GM18868 (cell line): ENCODE results near the gene IL22RA1.

Experiments
- ATAC-seq: cut with Tn5 transposase; IDR thresholded peaks from one replicate; pipeline ENCODE4 v1.9.1; 2021; ENCODE audit warnings: mild to moderate bottlenecking, moderate library complexity; ENCODE audit not compliant: unreplicated experiment

IL22RA1 gene

DNA sequence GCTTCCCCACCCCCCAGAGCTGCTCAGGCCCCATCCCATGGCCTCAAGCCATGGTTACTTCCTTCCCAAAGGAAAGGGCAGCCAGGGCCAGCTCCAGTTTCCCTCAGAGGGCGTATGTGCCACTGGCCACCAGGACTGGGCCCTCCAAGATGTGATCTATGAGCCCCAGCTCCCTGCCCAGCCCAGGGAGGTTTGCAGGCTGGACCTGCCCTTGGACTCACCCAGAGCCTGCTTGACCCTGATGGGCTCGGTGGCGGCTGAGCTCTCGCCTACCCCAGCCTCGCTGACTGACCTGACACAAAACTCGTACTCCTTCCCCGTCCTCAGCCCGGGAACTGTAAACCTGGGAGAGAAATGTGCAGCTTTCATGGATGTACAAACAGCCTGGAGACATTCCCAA, 60.6 kb downstream of the IL22RA1 start:
- no peak for ATAC-seq

DNA sequence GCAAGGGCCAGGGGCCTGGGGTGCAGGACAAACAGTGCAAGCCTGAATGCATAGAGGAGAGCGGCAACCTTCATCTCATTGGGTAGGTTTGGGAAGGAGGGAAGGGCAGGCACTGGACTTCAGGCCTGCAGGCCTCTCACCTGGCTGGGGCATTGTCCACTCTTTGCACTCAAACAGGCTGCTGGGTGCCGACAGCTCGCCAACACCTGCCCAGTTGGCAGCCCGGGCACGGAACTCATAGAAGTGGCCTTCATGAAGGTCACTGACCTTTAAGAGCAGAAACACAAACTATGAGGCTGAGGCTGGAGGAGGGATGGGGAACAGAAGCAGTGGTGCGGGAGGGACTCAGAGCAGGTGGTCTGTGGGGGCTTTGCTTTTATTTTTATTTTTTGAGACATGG, 61.8 kb downstream of the IL22RA1 start:
- no peak for ATAC-seq

DNA sequence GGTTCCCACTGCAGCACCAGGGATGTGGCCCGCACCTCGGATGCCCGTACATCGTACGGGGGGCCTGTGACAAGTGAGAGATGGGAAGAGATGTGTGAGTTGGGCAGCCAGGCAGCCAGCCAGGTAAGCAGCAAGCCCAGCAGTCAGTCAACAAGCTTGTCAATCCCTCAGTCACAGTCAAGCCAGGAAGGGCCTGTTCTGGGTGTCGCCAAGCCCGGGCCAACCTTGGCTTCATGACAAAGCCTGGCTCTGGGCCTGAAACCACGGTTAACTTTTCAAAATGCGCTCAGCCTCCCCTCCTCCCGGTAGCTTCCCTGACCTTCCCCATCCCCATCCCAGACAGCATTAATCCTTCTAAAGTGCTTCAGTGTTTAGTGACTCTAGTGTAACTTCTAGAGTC, 62.8 kb downstream of the IL22RA1 start:
- no peak for ATAC-seq

DNA sequence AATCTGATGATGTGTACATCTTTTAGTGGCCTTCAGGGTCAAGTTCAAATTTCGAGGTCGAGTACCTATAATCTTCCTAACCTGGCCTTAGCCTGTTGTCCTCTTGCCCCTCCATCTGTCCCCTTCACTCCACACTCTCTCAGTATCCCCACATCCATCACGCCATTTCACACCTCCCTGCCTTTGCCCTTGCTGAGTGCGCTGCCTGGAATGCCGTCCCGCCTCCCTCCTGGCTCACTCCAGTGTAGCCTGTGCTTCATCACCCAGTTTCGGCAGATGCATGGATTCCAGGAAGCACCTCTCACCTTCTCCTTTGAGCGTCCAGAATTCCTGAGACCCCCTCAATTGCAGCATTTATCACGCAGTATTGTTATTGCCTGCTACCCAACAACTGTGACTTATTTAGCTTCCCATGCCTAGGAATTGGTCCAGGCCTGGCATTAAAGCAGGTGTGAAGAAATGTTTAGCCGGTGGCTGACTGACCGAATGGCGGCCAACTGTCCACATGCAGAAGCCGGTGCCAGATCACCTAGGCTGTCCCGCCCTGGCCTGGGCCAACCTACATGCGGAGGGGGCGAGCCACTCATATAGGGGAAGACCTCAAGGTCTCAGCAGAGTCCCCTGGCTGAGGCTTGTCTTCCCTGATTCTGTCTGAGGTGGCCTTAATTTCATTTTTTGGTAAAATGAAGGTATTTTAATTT, 65.5 kb downstream of the IL22RA1 start:
- no peak for ATAC-seq

DNA sequence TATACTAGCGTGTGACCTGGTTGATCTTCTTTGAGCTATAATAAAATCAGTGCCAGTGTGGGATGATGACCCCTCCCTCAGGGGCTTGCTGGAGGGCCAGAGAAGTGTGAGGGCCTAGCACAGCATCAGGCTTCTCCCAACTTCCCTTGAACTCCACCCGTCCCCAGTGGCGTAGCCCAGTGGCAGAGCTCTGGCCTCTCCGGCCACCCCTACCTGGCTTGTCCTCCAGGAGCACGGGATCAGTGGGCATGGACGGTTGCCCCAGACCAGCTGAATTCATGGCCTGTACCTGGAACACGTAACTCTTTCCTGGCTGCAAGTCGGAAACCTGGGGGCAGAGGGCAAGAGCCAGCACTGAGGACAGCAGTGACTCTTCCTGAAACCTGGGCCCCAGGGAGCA, 67.0 kb downstream of the IL22RA1 start:
- ATAC-seq, result no peak

DNA sequence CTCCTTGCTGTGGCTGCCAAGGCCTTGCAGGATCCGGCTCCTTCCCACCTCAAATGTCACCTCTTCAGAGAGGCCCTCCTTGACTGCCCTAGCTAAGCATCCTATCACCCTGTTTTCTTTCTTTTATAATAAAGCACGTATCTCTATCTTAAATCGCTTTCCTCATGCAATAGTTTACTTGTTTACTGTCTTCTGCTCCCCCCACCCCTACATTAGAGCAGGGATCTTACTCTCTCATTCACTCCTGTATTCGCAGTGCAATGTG, 67.4 kb downstream of the IL22RA1 start:
- no peak for ATAC-seq

DNA sequence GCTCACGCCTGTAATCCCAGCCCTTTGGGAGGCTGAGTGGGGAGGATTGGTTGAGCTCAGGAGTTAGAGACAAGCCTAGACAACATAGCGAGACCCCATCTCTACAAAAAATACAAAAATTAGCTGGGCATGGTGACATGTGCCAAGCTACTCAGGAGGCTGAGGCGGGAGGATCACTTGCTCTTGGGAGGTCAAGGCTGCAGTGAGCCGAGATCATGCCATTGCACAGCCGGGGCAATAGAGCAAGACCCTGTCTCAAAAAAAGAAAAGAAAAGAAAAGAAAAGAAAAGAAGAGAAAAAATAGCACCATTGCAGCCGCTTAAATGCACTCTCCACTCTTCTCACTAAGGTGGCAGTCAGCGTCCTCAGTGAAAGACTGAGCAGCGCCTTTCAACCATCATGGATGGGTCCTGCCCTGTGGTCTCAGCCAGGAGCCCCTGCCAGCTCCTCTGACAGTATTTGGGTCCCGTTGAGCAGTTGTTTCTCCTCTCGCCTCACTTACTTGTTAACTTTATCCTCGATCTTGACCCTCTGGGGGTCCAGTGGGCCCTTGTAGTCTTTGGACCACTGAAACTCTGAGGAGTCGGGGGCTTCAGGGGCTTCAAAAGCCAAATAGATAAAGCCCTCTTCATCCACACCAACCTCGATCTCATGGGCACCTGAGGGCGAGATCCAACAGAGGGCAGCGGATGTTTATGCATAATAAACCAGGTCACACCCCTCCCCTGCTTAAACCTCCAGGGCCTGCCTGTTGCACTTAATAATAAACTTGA, 67.9 kb downstream of the IL22RA1 start:
- no peak for ATAC-seq

DNA sequence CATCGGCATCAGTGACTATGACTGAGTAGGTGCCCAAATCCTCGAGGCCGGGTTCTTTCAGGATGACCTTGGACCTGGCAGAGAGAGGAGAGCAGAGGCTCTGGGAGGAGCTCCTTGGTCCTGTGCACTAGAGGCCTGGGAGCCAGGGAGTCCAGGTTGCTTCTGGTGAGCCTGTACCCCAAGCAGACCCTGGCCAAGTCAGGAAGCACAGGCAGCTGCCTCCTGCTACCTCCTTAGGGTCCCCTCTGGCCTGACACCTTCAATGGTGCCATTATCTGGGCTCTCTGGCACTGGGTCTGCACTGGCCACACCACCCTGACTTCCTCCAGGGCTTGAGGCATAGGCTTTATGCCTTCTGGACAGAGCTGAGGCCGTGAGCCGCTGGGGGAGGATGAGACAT, 68.7 kb downstream of the IL22RA1 start:
- ATAC-seq, result no peak

DNA sequence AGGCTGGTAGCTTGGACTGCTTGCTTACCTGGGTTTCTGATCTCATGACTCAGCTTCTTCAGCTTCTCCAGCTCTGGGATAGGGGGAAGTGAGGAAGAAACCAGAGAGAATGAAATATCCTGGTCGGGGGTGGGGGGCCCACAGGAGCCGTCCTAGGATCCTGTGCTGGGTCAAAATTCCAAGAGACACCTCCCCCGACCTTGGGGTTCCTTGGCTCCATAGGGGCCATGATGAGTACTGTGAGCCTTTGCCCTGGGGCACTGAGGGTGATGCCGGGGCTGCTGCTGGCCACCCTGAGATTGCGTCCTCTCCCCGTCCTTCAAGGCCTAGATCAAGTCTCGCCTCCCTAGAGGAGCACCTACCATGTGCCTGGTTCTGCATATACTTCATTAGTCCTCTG, 71.0 kb downstream of the IL22RA1 start:
- ATAC-seq, result no peak

DNA sequence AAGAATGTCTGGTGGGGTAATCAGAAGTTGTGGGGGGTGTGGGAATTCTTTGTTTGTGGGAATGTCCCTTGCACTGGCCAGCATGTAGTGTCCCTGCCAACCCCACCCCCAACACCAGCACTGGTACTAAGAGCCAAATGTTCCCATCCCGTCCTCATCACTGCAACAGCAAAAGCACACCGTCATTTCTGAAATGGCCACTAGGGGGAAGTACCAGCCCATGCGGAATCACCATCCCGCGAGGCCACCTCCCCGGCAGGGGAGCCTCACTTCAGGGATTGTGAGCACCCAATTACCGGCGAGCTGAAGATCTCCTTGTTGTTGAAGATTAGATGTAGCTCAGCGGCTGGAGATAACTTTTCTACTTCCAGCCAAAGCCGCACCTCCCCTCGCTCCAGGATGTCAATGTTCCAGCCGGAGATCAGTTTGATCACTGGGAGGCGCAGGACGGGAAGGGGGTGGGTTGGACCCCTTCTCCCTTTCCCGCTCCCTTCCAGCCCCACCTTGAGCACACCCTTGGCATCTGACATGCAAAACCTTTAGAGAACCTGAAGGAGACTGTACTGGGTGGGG, 72.0 kb downstream of the IL22RA1 start:
- no peak for ATAC-seq

DNA sequence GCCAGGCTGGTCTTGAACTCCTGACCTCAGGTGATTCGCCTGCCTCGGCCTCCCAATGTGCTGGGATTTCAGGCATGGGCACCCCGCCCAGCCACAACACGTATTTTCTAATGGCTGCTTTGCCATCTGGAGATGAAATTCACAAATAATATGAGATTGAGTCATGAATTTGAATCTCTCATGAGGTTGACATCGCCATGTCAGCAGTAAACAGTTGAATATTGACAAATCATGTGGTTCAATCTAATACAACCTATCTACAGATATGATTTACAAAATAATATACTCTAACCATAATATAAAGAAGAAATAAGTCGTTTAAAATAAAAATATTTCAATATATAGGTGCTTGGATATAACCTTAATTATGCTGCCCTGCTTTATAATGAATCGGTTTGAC, 73.1 kb downstream of the IL22RA1 start:
- no peak for ATAC-seq
